Subcutaneous adipose tissue (tissue), 4 donors: ENCODE measurements around the gene C6orf47. TPM values are rescaled to one million over a fixed set of nuclear protein-coding genes. Genes with fewer than 3 reads are reported as not detected.

Experiments
- CTCF ChIP-seq: fragments of 450-650 bp; IDR thresholded peaks from one replicate; pipeline ENCODE4 v1.5.1; 2016; ENCODE audit warnings: low read depth, mild to moderate bottlenecking, control low read depth, antibody characterized with exemption, moderate library complexity
- total RNA-seq, 4 donors: library from RNA; depleted of rRNA; stranded (reverse); fragments of >200 nt; gene quantifications; one replicate each; pipeline ENCODE4 v1.1.0, GENCODE V29; 2016

The C6orf47 gene
- total RNA-seq, 4 donors from 2014 or later = 12.9 to 19.2 (median 15.7) TPM

- TF ChIP-seq CTCF = no peak
These were observed 19.2 kb downstream of the C6orf47 start for GRCh38 chr6:31641370-31641769.

GRCh38 chr6:31640612-31641011 is 20.0 kb downstream of the C6orf47 start:
- no peak for TF ChIP-seq CTCF

GRCh38 chr6:31639449-31639861 is 21.1 kb downstream of the C6orf47 start:
- no peak for TF ChIP-seq CTCF

GRCh38 chr6:31639043-31639442 is 21.5 kb downstream of the C6orf47 start:
- no peak for TF ChIP-seq CTCF

- no peak for TF ChIP-seq CTCF
These were observed 23.6 kb downstream of the C6orf47 start for GRCh38 chr6:31636698-31637596.

GRCh38 chr6:31634969-31635575 is 25.5 kb downstream of the C6orf47 start:
- no peak for TF ChIP-seq CTCF

- TF ChIP-seq CTCF = no peak
These were observed 26.4 kb downstream of the C6orf47 start for GRCh38 chr6:31634131-31634530.
